ENCODE data around the gene TOPAZ1.

The TOPAZ1 gene

DNA sequence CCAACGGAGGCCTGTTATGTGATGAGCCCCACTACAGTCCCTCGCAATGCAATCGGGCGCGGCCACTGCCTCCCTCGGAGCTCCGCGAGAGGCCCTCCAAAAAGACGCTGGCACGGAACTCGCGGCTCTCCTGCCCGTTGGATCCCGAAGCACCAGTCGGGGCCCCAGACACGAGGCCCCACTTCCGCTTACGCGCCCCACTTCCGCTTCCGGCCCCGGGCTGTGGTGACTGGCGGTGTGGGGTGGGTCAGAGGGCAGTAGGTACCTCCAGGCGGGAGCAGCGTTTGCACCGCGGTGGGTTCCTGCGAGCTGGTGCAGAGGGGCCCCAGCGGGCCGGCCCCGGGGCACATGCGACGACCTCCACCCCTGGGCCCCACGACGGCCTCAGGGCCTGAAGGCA lies at the start of gene TOPAZ1:
TOPAZ1 (plus strand) TSS at position 181 of the 400 bp plus-strand sequence; CDS start at position 349, 168 bp downstream.
- no peak for DNase-seq

DNA sequence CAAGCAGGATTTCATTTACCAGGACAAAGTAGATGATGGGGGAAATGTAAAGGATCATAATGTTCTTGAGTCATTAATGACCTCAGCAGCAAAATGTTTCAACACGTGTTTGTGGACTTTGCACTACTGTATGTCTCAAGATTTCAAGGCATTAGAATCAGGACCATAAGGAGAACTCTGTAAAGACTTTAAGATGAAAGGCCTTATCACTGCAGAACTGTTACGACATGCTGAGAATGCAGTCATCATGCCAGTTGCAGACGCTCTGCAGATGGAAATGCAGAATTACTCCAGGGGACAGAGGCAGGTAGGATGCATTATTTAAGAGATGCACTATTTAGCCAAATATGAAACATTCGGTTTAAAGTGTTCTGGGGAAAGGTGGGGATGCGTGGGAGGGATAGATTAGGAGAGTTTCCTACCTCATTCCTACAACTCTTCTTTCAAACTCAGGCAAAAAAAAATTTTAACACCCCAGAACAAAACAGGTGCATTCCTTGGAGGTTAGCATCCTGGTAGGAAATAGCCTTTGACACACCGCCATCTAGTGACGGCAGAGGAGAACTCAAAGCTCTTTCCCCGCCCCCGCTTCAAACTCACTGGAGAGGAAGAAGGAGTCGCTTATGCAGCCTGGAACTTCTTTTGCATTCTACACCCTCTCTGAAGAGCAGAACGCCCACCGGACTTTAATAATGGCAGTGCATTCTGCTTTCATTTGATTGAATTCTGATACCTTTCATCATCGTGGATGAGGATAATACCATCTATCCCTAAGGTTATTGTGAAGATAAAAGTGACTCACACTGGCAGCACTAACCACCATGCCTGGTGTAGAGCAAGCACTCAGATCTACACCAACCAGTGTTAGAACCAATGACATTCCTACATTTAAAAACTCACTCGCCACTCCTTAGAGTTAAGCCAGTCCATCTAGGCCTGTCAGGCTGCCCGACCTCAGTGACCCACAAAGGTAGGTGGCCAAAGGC lies 43.1 kb upstream of the TOPAZ1 start:
- peak; percentile 73 for DNase-seq

DNA sequence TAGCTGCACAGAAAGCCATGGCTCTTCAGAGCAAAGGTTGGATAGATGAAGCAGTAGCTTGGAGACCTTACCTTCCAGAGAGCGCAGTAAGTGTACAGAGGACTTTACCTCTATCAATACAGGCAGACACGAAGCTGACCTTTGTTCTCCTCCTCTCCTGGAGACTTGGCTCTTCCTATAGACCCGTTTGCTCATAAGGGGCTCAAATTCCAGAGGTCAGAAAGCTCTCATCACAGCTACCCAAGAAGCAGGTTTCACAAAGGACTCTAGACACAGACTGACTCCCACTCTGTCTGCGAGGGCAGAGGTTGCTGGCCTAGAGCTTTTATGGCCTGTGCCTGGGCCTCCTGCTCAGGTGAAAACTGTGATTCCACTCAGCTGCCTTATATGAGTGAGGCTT lies 35.4 kb upstream of the TOPAZ1 start:
- no peak for DNase-seq

DNA sequence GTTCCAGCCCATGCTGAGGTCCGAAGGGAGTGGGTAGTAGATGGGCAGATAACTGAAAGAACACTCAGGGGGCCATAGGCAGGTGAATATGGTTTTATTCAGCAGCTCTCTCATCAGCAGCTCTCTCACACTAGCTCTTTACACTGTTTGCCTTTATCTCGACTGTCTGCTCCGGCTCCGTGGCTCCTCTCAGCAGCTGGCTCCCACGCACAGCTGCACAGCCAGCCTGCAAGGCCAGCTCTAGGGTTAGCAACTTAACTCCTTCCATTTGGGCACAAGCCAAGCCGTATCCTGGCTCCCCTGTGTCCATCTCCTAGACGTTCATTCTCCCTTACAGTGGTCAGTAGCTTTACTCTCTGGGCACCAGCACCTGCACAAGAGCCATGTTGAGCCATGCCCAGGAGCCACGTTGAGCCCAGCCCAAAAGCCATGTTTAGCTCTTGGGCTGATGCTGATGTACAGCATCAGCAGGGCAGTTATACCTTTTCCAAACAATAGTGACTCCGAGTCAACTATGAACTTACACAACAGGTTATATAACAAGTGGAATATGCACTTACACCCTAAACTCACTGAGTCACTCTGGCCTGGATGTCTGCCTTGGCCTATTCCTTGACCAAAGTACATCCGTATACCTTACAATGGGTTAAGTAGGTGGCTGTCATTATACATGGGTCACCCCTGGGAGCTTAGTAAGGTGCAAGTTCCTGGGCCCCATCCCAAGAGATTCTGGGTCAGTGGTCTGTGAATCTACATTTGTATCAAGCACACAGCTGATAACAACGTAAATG lies 34.6 kb upstream of the TOPAZ1 start:
- no peak for DNase-seq

- no peak for DNase-seq
Observed at GRCh38 chr3:44208086-44208485, 33.6 kb upstream of the TOPAZ1 start.

- DNase-seq, result no peak
Observed at GRCh38 chr3:44208568-44208967, 33.1 kb upstream of the TOPAZ1 start.

DNA sequence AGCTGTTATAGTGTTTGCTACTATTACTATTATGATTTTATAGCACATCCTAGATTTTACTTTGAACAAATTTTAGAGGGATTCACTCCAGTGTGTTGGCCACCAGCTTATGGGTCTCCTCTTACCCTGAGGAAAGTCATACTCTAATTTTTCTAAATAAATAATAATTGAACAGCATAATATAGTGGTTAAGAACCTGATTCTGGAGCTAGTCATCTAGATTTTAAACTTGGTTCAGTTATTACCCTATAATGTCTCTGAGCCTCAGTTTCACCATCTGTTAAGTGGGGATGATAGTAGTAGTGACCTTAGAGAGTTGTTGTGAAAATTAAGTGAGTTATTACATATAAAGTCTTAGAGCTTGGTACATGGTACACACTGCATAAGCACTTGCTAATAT lies 30.7 kb upstream of the TOPAZ1 start:
- DNase-seq, result no peak

GRCh38 chr3:44222337-44222736 lies 19.3 kb upstream of the TOPAZ1 start:
- DNase-seq, result no peak

DNA sequence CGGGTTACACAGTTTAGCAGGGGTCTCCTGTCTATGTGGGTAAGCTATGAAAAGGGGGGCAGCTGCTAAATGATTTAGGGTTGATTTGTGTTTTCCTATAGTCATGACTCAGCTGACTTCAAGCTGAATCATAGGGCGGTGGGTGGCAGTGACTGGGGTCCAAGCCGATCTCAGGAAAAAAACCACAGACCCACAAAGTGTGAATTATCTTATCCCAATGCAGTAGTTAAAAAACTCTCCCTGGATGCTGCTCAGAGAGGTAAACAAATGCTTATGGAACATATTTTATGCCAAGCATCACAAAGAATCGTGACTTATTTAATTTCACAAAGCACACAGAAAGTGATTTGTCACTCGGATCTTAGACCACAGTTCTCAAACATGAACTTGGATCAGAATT lies 18.4 kb upstream of the TOPAZ1 start:
- no peak for DNase-seq

DNA sequence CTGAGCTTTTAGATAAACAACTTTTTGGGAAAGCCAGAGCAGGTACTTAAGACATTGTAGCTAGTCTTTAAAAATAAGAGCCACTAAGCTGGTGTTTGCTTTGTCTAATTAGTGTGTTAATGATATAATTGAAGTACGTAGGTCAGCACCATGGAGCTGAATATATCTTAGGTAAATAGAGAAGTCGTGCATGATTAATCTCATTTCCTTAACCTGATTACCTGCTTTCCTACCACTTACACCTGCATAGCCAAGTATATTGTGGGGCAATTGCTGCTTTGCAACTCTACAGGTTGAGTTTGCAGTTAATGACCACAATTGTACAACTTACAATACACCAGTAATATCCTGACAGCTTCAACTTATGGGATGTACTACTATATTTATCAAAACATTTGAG lies 17.6 kb upstream of the TOPAZ1 start:
- no peak for DNase-seq

DNA sequence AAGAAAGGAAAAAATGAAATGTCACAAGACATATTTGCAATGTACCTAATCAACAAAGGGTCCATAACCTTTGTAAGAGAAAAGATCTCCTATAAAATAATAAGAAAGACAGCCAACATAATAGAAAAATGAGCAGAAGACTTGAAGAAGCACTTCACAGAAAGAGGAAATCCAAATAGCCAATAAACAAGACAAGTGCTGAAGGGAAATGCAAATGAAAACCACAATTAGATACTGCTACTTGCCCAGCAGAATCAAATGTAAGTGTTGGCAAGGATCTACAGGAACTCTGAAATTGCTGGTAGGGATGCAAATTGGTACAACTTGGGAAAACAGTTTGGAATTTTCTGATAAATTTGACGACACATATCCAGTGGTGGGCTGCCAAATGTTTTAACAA lies 15.1 kb upstream of the TOPAZ1 start:
- DNase-seq, result no peak

DNA sequence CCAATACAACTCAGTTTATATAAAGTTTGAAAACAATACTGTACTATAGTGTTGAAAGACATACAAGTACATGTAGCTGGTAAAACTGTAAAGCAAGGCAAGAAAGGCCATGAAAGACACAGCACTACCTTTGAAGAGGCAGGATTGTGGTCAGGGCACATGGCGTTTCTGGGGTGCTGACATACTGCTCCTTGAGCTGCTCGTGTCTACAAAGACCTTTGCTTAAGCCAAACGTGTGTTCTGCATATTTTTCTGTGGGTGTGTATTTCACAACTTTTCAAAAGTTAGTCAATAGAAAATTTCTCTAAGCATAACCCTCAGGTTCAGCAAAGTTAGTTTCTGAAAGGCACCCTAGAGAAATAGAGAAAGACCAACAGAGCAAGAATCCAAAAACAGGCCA lies 14.1 kb upstream of the TOPAZ1 start:
- no peak for DNase-seq

- no peak for DNase-seq
Observed at GRCh38 chr3:44228900-44229299, 12.8 kb upstream of the TOPAZ1 start.

DNA sequence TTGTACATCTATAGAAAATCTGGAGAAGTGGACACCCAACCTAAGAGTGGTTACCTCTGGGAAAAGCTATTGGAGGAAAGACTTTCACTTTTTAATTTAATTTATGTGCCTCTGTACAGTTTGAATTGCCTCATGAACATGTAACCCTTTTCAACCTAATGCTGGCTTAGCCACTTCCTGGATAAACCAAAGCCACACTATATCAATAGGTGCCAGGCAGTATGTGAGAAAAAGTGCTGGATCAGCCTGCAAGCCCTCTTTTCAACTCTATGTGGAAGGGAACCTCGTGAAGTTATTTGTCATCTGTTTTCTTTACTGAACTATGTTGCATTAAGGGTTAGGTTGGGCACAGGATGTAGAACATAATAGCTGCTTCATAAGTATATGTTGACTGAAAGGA lies 9.3 kb upstream of the TOPAZ1 start:
- DNase-seq, result no peak

DNA sequence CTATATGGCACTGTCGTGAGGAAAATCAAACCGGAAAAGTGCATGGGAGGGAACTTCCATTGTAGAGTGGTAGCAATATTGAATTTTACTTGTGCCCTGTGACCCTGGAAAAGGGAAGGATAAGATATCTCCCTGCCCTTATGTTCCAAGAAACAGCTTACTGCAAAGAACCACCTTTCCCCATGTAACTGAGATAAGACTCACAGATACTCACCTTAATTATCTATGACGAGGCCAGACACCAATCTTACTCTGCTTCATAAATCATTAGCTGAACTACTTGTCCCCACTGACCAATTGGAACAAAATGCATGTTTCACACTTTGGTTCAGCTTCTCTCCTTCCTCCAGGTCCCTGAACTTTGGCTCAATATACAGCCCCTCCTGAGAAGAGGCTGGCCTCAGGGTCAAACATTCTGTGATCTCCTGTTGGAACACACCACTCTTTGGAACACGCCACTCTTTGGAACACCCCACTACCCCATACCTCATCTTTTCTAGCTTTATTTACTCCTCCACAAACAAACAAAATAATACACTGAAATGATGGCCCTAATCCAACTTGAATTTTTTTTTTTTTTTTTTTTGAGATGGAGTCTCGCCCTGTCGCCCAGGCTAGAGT lies 6.9 kb upstream of the TOPAZ1 start:
- no peak for DNase-seq

DNA sequence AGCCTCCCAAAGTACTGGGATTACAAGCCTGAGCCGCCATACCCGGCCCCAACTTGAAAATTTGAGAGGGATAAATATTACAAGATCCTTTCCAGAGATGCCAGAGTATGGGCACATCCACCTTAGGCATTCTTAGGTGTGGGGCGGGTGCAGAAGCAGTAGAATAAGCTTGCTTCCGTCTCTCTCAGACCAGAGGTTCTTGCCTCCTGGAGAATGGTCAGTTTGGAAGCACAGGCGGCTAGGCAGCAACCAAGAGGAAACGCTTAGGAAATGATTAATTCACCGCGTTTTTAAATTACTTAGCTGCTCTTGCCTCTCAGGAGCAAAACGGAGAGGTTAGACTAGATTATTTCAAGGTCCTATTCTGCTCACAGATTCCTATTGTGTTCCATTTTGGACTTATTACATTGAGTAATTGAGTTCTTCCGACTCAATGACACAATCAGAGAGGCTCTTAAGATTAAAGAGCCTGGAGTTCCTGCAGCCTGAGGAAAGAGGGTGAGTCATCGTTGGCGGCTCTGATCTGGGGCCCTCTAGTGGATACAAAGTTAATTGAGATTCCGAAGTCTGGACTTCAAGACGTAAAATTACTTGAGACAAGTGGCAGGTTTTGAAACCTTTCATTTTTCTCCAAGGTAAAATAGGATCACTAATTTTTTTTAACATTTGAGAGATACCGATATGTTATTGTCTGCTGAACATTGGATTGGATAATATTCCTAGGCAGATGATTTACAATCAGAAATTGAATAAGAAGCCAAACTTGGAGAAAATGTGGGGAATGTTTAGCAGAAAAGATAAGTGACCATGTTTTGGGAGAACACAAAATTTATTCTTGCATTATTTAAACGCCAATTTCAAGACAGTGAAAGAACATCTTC lies 5.8 kb upstream of the TOPAZ1 start:
- peak; percentile 87 for DNase-seq

DNA sequence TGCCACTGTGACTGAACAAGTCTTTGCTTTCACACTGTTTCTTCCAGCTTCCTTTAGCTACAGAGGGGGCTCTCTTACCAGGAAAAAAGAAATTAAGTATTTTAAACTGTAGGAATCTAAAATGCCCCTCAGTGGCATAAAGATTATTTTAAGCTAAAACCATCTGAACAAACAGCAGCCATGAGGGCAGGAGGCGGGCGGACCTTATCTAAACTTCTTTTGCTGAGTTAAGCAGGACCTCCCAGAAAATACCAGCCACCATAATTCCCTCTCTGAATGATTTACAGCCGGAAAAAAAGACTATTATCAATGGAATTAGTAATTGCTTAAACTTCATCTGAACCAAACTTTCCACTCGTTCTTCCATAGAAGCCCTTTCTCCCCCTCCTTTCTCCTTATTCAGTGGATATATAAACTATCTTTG lies 5.2 kb upstream of the TOPAZ1 start:
- DNase-seq, result no peak

- no peak for DNase-seq
Observed at GRCh38 chr3:44237161-44237560, 4.5 kb upstream of the TOPAZ1 start.

DNA sequence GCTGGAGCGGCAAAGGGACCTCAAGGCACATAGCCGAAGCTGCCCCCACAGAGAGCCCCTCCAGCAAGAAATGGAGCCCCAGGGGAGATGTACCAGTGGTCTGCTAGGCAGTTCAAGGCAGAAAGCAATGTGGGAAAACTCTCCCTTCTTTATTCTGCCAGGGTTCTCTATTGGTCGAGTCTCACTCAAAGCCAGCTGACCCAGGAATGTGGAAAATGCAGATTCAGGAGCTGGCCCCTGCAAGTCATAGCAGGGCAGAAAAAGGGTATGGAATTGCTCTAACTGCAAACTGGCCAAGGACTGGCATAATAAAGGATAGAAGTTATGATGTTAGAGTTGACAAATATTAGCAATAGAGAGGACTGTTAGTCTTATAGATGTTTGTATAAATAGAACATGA lies 4.0 kb upstream of the TOPAZ1 start:
- no peak for DNase-seq

DNA sequence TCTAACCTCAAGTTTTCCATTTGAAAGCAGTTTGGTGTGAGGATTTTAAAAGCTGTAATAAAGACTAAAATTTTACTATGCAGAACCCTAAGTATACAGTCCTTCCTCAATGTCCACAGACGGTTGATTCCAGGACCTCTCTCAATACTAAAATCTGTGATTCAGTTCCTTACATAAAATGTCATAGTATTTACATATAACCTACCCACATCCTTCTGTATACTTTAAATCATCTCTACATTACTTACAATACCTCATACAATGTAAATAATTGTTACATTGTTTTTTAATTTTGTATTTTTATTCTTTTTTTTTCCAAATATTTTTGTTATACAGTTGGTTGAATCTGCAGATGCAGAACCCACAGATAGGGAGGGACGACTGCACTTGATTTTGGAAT lies 2.8 kb upstream of the TOPAZ1 start:
- DNase-seq, result no peak

DNA sequence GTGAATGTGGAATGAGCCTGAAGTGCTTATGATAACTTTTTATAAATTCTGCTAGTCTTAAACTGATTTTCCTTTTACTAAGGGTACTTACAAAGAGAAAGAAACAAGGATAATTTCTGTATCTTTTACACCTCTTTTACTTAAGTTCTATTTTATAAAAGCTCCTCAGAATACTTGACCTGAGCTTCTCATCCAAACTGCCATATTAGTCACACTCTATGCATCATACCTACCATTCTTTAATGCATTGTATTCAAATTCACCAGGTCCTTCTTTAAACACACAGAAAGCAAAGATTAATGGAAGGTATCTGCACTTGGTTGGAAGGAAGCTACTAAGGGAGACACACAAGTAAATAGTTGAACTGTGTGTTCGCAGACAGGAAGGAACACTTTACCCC lies 1.6 kb upstream of the TOPAZ1 start:
- DNase-seq, result no peak

- DNase-seq, result no peak
Observed at GRCh38 chr3:44242721-44243120, 1.0 kb downstream of the TOPAZ1 start.

DNA sequence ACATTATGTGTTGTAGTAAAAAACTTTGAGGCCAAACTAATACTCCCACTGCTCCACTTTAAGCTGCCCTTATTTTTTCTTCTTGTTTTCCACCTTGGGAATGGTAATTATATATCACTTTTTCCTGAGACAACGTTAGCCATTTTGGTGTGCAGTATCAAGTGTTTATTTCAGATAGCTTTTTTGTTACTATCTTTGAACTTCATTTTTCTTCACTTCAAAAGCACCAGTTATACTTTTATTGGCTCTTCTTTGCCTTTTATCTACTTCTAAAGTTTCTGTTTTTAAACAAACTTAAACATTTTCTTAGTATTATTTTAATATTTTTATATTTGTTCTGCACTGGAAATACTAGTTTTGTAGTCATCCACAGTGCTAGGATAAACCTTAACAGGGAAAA lies 6.5 kb downstream of the TOPAZ1 start:
- no peak for DNase-seq

All from NCI-H2029 (cell line).